Measurements from ENCODE around the gene FNBP1L.

DNA sequence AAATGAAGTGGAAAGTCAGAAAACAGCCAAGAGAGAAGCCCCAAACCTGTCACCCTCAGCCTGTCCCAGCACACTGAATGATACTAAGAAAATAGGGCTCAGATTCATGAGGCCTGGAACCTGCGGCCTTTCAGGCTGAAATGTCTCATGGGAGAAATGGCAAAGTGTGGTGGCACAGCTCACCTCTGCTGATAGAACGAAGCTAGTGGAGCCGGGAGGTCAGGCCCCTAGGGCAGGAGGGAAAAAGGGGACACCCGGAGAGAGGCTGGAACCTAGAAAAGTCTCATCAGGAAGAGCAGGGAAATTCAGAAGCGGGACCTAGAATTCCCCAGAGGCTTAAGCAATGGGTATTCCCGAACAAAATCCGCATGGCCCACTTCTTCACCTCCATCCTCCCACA lies 126.6 kb downstream of the FNBP1L start:
- no peak for TF ChIP-seq POLR2A (IDR thresholded peaks at IDR 0.05)
- TF ChIP-seq CTCF (IDR thresholded peaks at IDR 0.05): no peak
